OCI-LY7 (cell line): Measurements from ENCODE around the gene AOPEP.

ENCODE experiments used
- CTCF ChIP-seq: fragments of 200-600 bp; sonication (generic); conservative IDR thresholded peaks from 2 replicates; pipeline ENCODE4 v1.5.1; 2014; ENCODE audit warnings: mild to moderate bottlenecking, antibody characterized with exemption, low read length, moderate library complexity, mixed read lengths
- EZH2phosphoT487 ChIP-seq: fragments of 200-600 bp; sonication (generic); IDR thresholded peaks from 2 replicates; pipeline ENCODE4 v1.6.1; 2018; ENCODE audit warnings: low read depth, borderline replicate concordance, mild to moderate bottlenecking, mixed run types, antibody characterized with exemption, low read length, moderate library complexity, mixed read lengths

- TF ChIP-seq CTCF (no peak), EZH2phosphoT487 (no peak)
These were observed 73.2 kb downstream of the AOPEP start for GRCh38 chr9:94799578-94800264.
